ENCODE data around the gene ZG16.
"Not testable (repeated sequence)": the region's sequence is repeated elsewhere in the genome, so short reads cannot be mapped to it uniquely, and the experiment has no call there.

ZG16 gene

GRCh38 chr16:29784901-29785500 is 6.9 kb downstream of the ZG16 start:
- peak; percentile 72 to 78 for DNase-seq (ENCODE audit: low read depth in 2 of 2)

GRCh38 chr16:29787155-29787554 is 9.1 kb downstream of the ZG16 start:
- DNase-seq (ENCODE audit: low read depth in 2 of 2), result not testable (repeated sequence)

- no peak for DNase-seq (ENCODE audit: low read depth in 2 of 2)
Observed at GRCh38 chr16:29789775-29790182, 11.7 kb downstream of the ZG16 start.

GRCh38 chr16:29790183-29790948 is 12.3 kb downstream of the ZG16 start, which contains the start of gene KIF22:
Gene KIF22, plus strand, starts transcription at chr16:29790751. Its CDS starts 9 bp downstream, at chr16:29790760.
- peak; percentile 100 for DNase-seq (ENCODE audit: low read depth in 2 of 2)

- no peak for DNase-seq (ENCODE audit: low read depth in 2 of 2)
Observed at GRCh38 chr16:29790949-29791844, 13.1 kb downstream of the ZG16 start.

GRCh38 chr16:29791845-29792807 is 14.1 kb downstream of the ZG16 start:
- no peak for DNase-seq (ENCODE audit: low read depth in 2 of 2)

- not testable (repeated sequence) for DNase-seq (ENCODE audit: low read depth in 2 of 2)
Observed at GRCh38 chr16:29793153-29793552, 15.1 kb downstream of the ZG16 start.

- no peak for DNase-seq (ENCODE audit: low read depth in 2 of 2)
Observed at GRCh38 chr16:29794231-29794710, 16.2 kb downstream of the ZG16 start.

- no peak for DNase-seq (ENCODE audit: low read depth in 2 of 2)
Observed at GRCh38 chr16:29802416-29802935, 24.4 kb downstream of the ZG16 start.

- DNase-seq (ENCODE audit: low read depth in 2 of 2), result no peak
Observed at GRCh38 chr16:29804020-29804419, 26.0 kb downstream of the ZG16 start.

GRCh38 chr16:29804455-29805231 is 26.6 kb downstream of the ZG16 start:
- no peak for DNase-seq (ENCODE audit: low read depth in 2 of 2)

GRCh38 chr16:29805232-29806098 is 27.4 kb downstream of the ZG16 start:
- DNase-seq (ENCODE audit: low read depth in 2 of 2), result peak; percentile 96 to 97

GRCh38 chr16:29806099-29806579 is 28.1 kb downstream of the ZG16 start, which contains the start of gene MAZ:
Gene MAZ, plus strand, starts transcription at chr16:29806529. Its CDS starts 173 bp downstream, at chr16:29806702.
- DNase-seq (ENCODE audit: low read depth in 2 of 2), result no peak

- peak in 1 of 2 donors; percentile 65 for DNase-seq (ENCODE audit: low read depth in 2 of 2)
Observed at GRCh38 chr16:29806641-29807425, 28.8 kb downstream of the ZG16 start.

- peak; percentile 76 to 88 for DNase-seq (ENCODE audit: low read depth in 2 of 2)
Observed at GRCh38 chr16:29807426-29808218, 29.6 kb downstream of the ZG16 start.

GRCh38 chr16:29808219-29808900 is 30.3 kb downstream of the ZG16 start:
- no peak for DNase-seq (ENCODE audit: low read depth in 2 of 2)
